ENCODE results near the gene WBP2. TPM values are rescaled to one million over a fixed set of nuclear protein-coding genes. Genes with fewer than 3 reads are reported as not detected.

WBP2 gene
- total and polyA plus RNA-seq, 9 of the 15 experiments (the other 6 are each of a cell fraction or from before 2014, with no cell fraction given) = 2.2 to 74.3 (median 20.0) TPM

DNA sequence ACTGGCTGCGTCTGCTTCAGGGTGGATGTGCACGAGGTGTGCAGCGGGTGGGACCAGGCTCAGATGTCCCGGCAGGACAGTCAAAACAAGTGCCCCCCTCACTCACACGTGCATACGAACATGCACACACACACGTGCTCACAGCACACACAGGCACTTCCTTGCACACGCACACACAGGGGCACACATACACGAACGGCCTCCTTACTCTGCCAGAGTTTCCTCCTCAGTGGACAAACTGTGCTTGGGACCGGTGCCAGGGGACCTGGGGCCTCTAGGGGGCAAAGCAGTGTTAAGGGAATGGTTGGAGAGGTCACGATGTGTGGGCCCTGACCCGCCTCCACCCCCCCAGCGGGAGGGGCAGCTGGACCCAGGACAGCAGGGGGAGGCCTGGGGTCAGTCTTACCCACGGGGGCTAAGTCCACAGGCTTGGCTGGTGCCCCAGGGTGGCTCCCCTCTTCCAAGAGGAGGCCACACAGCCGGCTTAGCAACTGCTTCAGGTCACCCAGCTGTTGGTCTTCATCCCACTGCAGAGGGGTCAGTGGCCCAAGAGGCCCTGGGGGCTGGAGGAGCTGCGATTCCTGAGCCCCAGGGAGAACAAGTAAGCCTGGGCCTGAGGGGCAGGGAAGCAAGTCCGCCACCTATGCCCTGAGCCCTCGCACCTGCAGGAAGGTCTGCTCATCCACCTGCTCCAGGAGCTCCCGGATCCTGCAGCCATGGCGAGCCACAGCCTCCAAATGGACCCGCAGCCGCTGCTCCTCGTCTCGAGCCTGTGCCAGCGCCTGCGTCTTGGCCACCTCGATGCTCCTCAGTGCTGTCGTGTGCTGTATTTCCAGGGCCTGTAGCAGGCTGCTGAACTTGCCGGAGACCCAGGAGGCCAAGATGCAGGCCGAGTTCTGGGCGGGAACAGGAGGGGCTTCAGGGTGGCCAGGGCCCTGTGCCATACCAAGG is 36.7 kb upstream of the WBP2 start:
- H3K79me2 ChIP-seq (ENCODE audit: control insufficient read depth, insufficient read depth, low read length) = peaks cover 31% of the 10 kb centered on the region
- ChIA-PET CTCF (ENCODE audit: low intra/inter-chr PET ratio) (no interaction called here), POLR2A (interaction anchor here (0.7 to 15.9 kb wide), 5 partner anchors 15 to 313 kb away, joined by 3 to 169 read pairs (median 3); partner anchors contain the start of gene TRIM47)
- no peaks in the 10 kb centered on the region for H3K27me3 ChIP-seq (ENCODE audit: control insufficient read depth in 2 of 2, insufficient read depth in 2 of 2, low read length in 2 of 2)
- DNase-seq (ENCODE audit: extremely low read depth in 1 of 4, low spot score in 3 of 4) = no peak
- no peak overlapping the region for H3K4me2 ChIP-seq (ENCODE audit: insufficient read depth, low read length)
- H3K36me3 ChIP-seq (ENCODE audit: control insufficient read depth, insufficient read depth, low read length) = peaks cover 34% of the 10 kb centered on the region; the same call in 1 of the 3 replicates
- no peak overlapping the region for H3K27ac ChIP-seq (ENCODE audit: extremely low read depth, low read depth, low read length)
- no peak overlapping the region for H3K4me3 ChIP-seq
- H3K9me3 ChIP-seq (replicated peaks; ENCODE audit: control insufficient read depth, insufficient read depth, low read depth, low read length) = no peaks in the 10 kb centered on the region
- BruUV-seq (replicated peaks) = no TSS peak
- no peak overlapping the region for H2AFZ ChIP-seq (ENCODE audit: low read depth, low read length)
- peaks cover 4% of the 10 kb centered on the region for H3K9me1 ChIP-seq (ENCODE audit: control insufficient read depth, insufficient read depth, low read length)
- no peak for FAIRE-seq
- intact Hi-C loops (cut with micrococcal nuclease) = no loop called here
- H4K20me1 ChIP-seq (replicated peaks; ENCODE audit: control insufficient read depth, insufficient read depth, low read length) = no peaks in the 10 kb centered on the region
- WGBS (ENCODE audit: insufficient coverage, low coverage, missing lambda C conversion rate) = 83% methylated on average over 25 of the region's 32 CpGs
- peaks cover 10 to 66% of the 10 kb centered on the region in 2 experiments; a peak in 4 of 5 replicates for H3K4me1 ChIP-seq (replicated peaks in 1 of 2; ENCODE audit: control insufficient read depth in 2 of 2, insufficient read depth in 2 of 2, low read length in 2 of 2)
- H3K9ac ChIP-seq (ENCODE audit: insufficient read depth in 1 of 2, low read depth in 2 of 2, low read length in 2 of 2) = peak overlapping the region in 1 of 2 experiments; percentile 80; a peak in 2 of 4 replicates
- no peak for ATAC-seq
- in situ Hi-C loops (cut with MboI) = no loop called here
- TF ChIP-seq RBFOX2 (IDR thresholded peaks at IDR 0.05; ENCODE audit: low read depth, low read length) = peak; percentile 14; the same call in 1 of the 2 replicates
- no peak for TF ChIP-seq NFYB (IDR thresholded peaks at IDR 0.05; ENCODE audit: extremely low read depth, insufficient read length)
- TF ChIP-seq POLR2B (IDR thresholded peaks at IDR 0.05; ENCODE audit: low read depth, partially characterized antibody) = peak; percentile 27
- TF ChIP-seq POLR2G (IDR thresholded peaks at IDR 0.05; ENCODE audit: low read depth, low read length) = peak; percentile 52
- no peak for TF ChIP-seq ZNF445 (CRISPR knock-in tag; IDR thresholded peaks at IDR 0.05; ENCODE audit: low read depth)
- TF ChIP-seq XRCC3 (IDR thresholded peaks at IDR 0.05) = no peak
- peak; percentile 37; the same call in 1 of the 2 replicates for TF ChIP-seq NFIC (IDR thresholded peaks at IDR 0.05)

Data from K562 (cell line).